Measurements from ENCODE around the gene BHLHE40. TPM values are rescaled to one million over a fixed set of nuclear protein-coding genes. Genes with fewer than 3 reads are reported as not detected.

The BHLHE40 gene
- total and polyA plus RNA-seq, 2 donors (not counting 1 experiment from before 2014, with no cell fraction given): 16.7 to 28.4 TPM

DNA sequence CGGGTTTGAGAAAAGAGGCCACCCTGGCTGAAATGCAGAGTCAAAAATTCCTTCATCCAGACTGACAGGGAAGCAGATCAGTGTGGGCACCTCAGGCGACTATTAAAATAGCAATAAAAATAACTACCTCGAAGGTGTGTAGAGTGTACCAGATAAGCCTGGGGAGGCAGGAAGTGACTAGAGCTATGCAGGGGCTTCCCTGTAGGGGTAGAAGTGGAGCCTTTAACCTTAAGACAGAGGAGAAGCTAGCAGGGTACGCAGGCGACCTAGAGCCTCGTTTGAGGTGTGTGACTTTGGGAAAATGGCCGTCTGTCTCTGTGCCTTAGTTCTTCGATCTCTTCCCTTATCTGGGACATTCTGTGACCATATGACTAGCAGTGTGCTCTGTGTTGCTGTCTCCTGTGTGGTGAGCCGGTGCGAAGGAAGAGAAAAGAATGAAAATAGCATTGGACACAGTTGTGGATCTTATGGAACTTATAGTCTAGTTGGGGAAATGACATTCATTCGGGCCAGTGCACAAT, 17.6 kb downstream of the BHLHE40 start:
- no peak overlapping the region for H3K4me2 ChIP-seq (ENCODE audit: extremely low read depth, insufficient read depth, low read length)
- no peaks in the 10 kb centered on the region for H3K9me3 ChIP-seq (ENCODE audit: control insufficient read depth, insufficient read depth, low read depth, low read length)
- no peak for DNase-seq (ENCODE audit: low read depth in 2 of 2)
- H4K20me1 ChIP-seq (ENCODE audit: control insufficient read depth, extremely low read depth, insufficient read depth, low read length): no peaks in the 10 kb centered on the region
- H3K27me3 ChIP-seq (ENCODE audit: control insufficient read depth, insufficient read depth, low read length): no peaks in the 10 kb centered on the region
- no peak overlapping the region for H3K9ac ChIP-seq (ENCODE audit: insufficient read depth, low read length)
- H3K4me3 ChIP-seq (replicated peaks in 1 of 4; ENCODE audit: control extremely low read depth in 1 of 4, insufficient read depth in 1 of 4, low read depth in 3 of 4, low read length in 4 of 4): no peak overlapping the region
- H3K27ac ChIP-seq (ENCODE audit: insufficient read depth, low read length): no peak overlapping the region
- no peaks in the 10 kb centered on the region for H3K36me3 ChIP-seq (ENCODE audit: control insufficient read depth, insufficient read depth, low read length)
- H2AFZ ChIP-seq (ENCODE audit: low read length): no peak overlapping the region
- peaks cover 13% of the 10 kb centered on the region for H3K4me1 ChIP-seq (ENCODE audit: control insufficient read depth, extremely low read depth, insufficient read depth, low read length)
- TF ChIP-seq, protein P1, sequence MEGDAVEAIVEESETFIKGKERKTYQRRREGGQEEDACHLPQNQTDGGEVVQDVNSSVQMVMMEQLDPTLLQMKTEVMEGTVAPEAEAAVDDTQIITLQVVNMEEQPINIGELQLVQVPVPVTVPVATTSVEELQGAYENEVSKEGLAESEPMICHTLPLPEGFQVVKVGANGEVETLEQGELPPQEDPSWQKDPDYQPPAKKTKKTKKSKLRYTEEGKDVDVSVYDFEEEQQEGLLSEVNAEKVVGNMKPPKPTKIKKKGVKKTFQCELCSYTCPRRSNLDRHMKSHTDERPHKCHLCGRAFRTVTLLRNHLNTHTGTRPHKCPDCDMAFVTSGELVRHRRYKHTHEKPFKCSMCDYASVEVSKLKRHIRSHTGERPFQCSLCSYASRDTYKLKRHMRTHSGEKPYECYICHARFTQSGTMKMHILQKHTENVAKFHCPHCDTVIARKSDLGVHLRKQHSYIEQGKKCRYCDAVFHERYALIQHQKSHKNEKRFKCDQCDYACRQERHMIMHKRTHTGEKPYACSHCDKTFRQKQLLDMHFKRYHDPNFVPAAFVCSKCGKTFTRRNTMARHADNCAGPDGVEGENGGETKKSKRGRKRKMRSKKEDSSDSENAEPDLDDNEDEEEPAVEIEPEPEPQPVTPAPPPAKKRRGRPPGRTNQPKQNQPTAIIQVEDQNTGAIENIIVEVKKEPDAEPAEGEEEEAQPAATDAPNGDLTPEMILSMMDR (conservative IDR thresholded peaks at IDR 0.05 in 1 of 2, IDR thresholded peaks at IDR 0.05 in 1 of 2; ENCODE audit: low read depth in 1 of 2, low read length in 2 of 2): no peak
- TF ChIP-seq EZH2 (IDR thresholded peaks at IDR 0.05; ENCODE audit: low read length, missing control alignments): no peak
- no peaks in the 10 kb centered on the region for H3K79me2 ChIP-seq (ENCODE audit: control insufficient read depth, insufficient read depth, low read length)

DNA sequence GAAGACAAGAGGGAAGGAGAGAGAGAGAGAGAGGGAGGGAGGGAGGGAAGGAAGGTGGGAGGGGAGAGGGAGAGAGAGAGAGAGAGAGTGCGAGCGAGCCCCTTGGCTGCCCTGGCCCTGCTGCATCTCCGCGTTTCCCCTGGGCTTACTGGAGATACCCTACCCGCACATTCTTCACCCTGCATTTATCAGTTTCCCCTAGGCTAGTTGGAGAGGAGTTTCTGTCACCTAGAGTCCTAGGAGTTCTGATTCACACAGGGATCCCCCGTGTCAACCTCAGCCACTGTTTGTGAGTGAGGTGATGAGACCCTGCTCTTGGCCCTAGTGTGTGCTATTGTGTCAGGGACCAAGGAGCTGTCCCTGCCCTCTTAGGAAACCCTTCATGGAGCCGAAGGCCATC, 18.7 kb downstream of the BHLHE40 start:
- H3K27me3 ChIP-seq (ENCODE audit: control insufficient read depth, insufficient read depth, low read length): no peaks in the 10 kb centered on the region
- no peaks in the 10 kb centered on the region for H3K36me3 ChIP-seq (ENCODE audit: control insufficient read depth, insufficient read depth, low read length)
- H3K4me3 ChIP-seq (replicated peaks in 1 of 4; ENCODE audit: control extremely low read depth in 1 of 4, insufficient read depth in 1 of 4, low read depth in 3 of 4, low read length in 4 of 4): no peak overlapping the region
- H3K9me3 ChIP-seq (ENCODE audit: control insufficient read depth, insufficient read depth, low read depth, low read length): no peaks in the 10 kb centered on the region
- H3K4me2 ChIP-seq (ENCODE audit: extremely low read depth, insufficient read depth, low read length): no peak overlapping the region
- H4K20me1 ChIP-seq (ENCODE audit: control insufficient read depth, extremely low read depth, insufficient read depth, low read length): no peaks in the 10 kb centered on the region
- H2AFZ ChIP-seq (ENCODE audit: low read length): no peak overlapping the region
- no peak for TF ChIP-seq EZH2 (IDR thresholded peaks at IDR 0.05; ENCODE audit: low read length, missing control alignments)
- peaks cover 13% of the 10 kb centered on the region for H3K4me1 ChIP-seq (ENCODE audit: control insufficient read depth, extremely low read depth, insufficient read depth, low read length)
- H3K27ac ChIP-seq (ENCODE audit: insufficient read depth, low read length): no peak overlapping the region
- no peak overlapping the region for H3K9ac ChIP-seq (ENCODE audit: insufficient read depth, low read length)
- no peaks in the 10 kb centered on the region for H3K79me2 ChIP-seq (ENCODE audit: control insufficient read depth, insufficient read depth, low read length)
- DNase-seq (ENCODE audit: low read depth in 2 of 2): no peak

DNA sequence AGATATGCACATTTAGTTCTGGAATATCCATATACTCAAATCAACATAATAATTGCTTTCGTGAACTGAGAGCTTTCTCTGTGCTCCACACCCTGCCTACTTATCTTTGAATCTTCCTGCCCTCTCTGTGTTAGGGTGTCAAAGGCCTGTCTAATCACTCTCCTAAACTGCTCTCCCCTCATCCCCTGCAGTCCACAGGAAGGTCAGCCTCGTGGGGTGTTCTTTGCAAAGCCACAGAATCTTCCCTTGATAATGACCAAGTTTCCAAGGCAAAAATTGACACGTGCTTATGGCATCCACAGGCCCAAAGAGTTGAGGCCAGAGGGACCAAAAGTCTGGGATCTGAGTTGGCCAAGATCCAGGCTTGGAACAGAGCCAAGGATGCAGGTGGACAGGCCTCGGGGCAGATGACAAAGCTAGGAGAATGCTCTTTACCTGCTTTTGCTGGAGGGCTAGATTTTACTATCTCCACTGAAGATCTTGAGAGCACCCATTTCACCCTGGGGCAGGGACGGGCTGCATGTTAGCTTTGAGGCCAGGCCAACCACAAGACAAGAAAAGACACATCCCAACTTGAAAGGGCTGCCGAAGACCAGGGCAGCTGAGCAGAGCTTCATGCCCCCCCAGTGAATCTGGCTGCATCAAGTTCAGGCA, 20.4 kb downstream of the BHLHE40 start:
- TF ChIP-seq, protein P1 (conservative IDR thresholded peaks at IDR 0.05 in 1 of 2, IDR thresholded peaks at IDR 0.05 in 1 of 2; ENCODE audit: low read depth in 1 of 2, low read length in 2 of 2): no peak
- no peak for TF ChIP-seq EZH2 (IDR thresholded peaks at IDR 0.05; ENCODE audit: low read length, missing control alignments)
- Histone ChIP-seq H3K9me3 (ENCODE audit: control insufficient read depth, insufficient read depth, low read depth, low read length) (no peaks in the 10 kb centered on the region), H3K27ac (ENCODE audit: insufficient read depth, low read length) (no peak overlapping the region), H4K20me1 (ENCODE audit: control insufficient read depth, extremely low read depth, insufficient read depth, low read length) (no peaks in the 10 kb centered on the region), H3K4me3 (replicated peaks in 1 of 4; ENCODE audit: control extremely low read depth in 1 of 4, insufficient read depth in 1 of 4, low read depth in 3 of 4, low read length in 4 of 4) (no peak overlapping the region), H3K36me3 (ENCODE audit: control insufficient read depth, insufficient read depth, low read length) (no peaks in the 10 kb centered on the region), H3K27me3 (ENCODE audit: control insufficient read depth, insufficient read depth, low read length) (no peaks in the 10 kb centered on the region), H3K4me2 (ENCODE audit: extremely low read depth, insufficient read depth, low read length) (no peak overlapping the region), H2AFZ (ENCODE audit: low read length) (no peak overlapping the region), H3K4me1 (ENCODE audit: control insufficient read depth, extremely low read depth, insufficient read depth, low read length) (peaks cover 10% of the 10 kb centered on the region), H3K79me2 (ENCODE audit: control insufficient read depth, insufficient read depth, low read length) (no peaks in the 10 kb centered on the region), H3K9ac (ENCODE audit: insufficient read depth, low read length) (no peak overlapping the region)
- no peak for DNase-seq (ENCODE audit: low read depth in 2 of 2)

Measured in fibroblast of lung (primary cell).